WTC11 (cell line): Measurements from ENCODE around the gene STYXL2. TPM values are rescaled to one million over a fixed set of nuclear protein-coding genes. Genes with fewer than 3 reads are reported as not detected.

Experiments
- ATAC-seq: fragments of 200-7000 bp; cut with Tn5 transposase; 2 replicates; pipeline ENCODE4 v1.10.0; 2021; ENCODE audit warnings: mild to moderate bottlenecking, moderate library complexity
- CTCF ChIA-PET: fragments of 300-600 bp; sonication (Branson Sonifier 250); formaldehyde crosslinking; loops from one replicate; lab custom pipeline; 2021; ENCODE audit warnings: antibody characterized with exemption; lab: Charles Lee
- POLR2A ChIA-PET: fragments of 350-600 bp; sonication (Branson Sonifier 250); formaldehyde crosslinking; loops from one replicate; lab custom pipeline; 2021; ENCODE audit warnings: antibody characterized with exemption; lab: Charles Lee
- DNase-seq: peaks from one replicate; pipeline ENCODE4 v3.0.0; 2021; ENCODE audit warnings: low spot score
- H3K27ac Mint-ChIP-seq: 2 replicates; pipeline ENCODE4 v1.8.0; 2021; ENCODE audit warnings: mixed read lengths
- H3K27me3 Mint-ChIP-seq: 2 replicates; pipeline ENCODE4 v1.8.0; 2021; ENCODE audit warnings: low read depth, mild to moderate bottlenecking, moderate library complexity, mixed read lengths
- H3K36me3 Mint-ChIP-seq: 2 replicates; pipeline ENCODE4 v1.8.0; 2021; ENCODE audit warnings: mixed read lengths
- H3K4me1 Mint-ChIP-seq: 2 replicates; pipeline ENCODE4 v1.8.0; 2022; ENCODE audit warnings: mixed read lengths
- H3K4me3 Mint-ChIP-seq: 2 replicates; pipeline ENCODE4 v1.8.0; 2021; ENCODE audit warnings: mild to moderate bottlenecking, moderate library complexity, mixed read lengths
- H3K9me3 Mint-ChIP-seq: 2 replicates; pipeline ENCODE4 v1.8.0; 2021; ENCODE audit warnings: mixed read lengths
- ATF1 ChIP-seq: sonication (generic); formaldehyde crosslinking; IDR thresholded peaks from 2 replicates; pipeline ENCODE4 v1.8.1; 2023; ENCODE audit warnings: mild to moderate bottlenecking, moderate library complexity, missing genetic modification reagents
- ATF2 ChIP-seq: sonication (generic); formaldehyde crosslinking; IDR thresholded peaks from 2 replicates; pipeline ENCODE4 v1.8.1; 2022; ENCODE audit warnings: low read depth, missing genetic modification reagents, borderline replicate concordance
- CBFB ChIP-seq: sonication (generic); formaldehyde crosslinking; IDR thresholded peaks from 2 replicates; pipeline ENCODE4 v1.8.1; 2022; ENCODE audit warnings: mild to moderate bottlenecking, low read depth, missing genetic modification reagents
- CDX4 ChIP-seq: fragments of 250-450 bp; sonication (Bioruptor Pico); IDR thresholded peaks from 2 replicates; pipeline ENCODE4 v1.9.0; 2021; ENCODE audit warnings: moderate library complexity, mild to moderate bottlenecking, inconsistent platforms, borderline replicate concordance
- GTF2I ChIP-seq: fragments of 250-450 bp; sonication (Bioruptor Pico); conservative IDR thresholded peaks from 2 replicates; pipeline ENCODE4 v1.4.0; 2021; ENCODE audit warnings: mild to moderate bottlenecking
- JAZF1 ChIP-seq: fragments of 250-450 bp; sonication (Bioruptor Pico); IDR thresholded peaks from 2 replicates; pipeline ENCODE4 v1.9.0; 2021; ENCODE audit warnings: moderate library complexity, mild to moderate bottlenecking, inconsistent platforms
- JUN ChIP-seq: sonication (generic); formaldehyde crosslinking; IDR thresholded peaks from 2 replicates; pipeline ENCODE4 v1.8.0; 2023; ENCODE audit warnings: mild to moderate bottlenecking, missing genetic modification reagents
- MAX ChIP-seq: sonication (generic); formaldehyde crosslinking; IDR thresholded peaks from 2 replicates; pipeline ENCODE4 v1.8.0; 2022; ENCODE audit warnings: mild to moderate bottlenecking, missing genetic modification reagents
- NFE2L1 ChIP-seq: sonication (generic); formaldehyde crosslinking; IDR thresholded peaks from 2 replicates; pipeline ENCODE4 v1.8.1; 2023; ENCODE audit warnings: missing genetic modification reagents
- NR2C2 ChIP-seq: sonication (generic); formaldehyde crosslinking; IDR thresholded peaks from 2 replicates; pipeline ENCODE4 v1.8.0; 2022; ENCODE audit warnings: mild to moderate bottlenecking, missing genetic modification reagents
- TCF7 ChIP-seq: sonication (generic); formaldehyde crosslinking; IDR thresholded peaks from 2 replicates; pipeline ENCODE4 v1.8.0; 2022; ENCODE audit warnings: mild to moderate bottlenecking, low read depth, missing genetic modification reagents, moderate library complexity
- USF2 ChIP-seq: sonication (generic); formaldehyde crosslinking; IDR thresholded peaks from 2 replicates; pipeline ENCODE4 v1.8.1; 2023; ENCODE audit warnings: mild to moderate bottlenecking, missing genetic modification reagents, moderate library complexity
- ZBTB43 ChIP-seq: sonication (generic); formaldehyde crosslinking; IDR thresholded peaks from 2 replicates; pipeline ENCODE4 v1.8.1; 2023; ENCODE audit warnings: mild to moderate bottlenecking, missing genetic modification reagents
- ZNF281 ChIP-seq: sonication (generic); formaldehyde crosslinking; IDR thresholded peaks from 2 replicates; pipeline ENCODE4 v1.8.0; 2023; ENCODE audit warnings: mild to moderate bottlenecking, missing genetic modification reagents
- ZNF396 ChIP-seq: fragments of 250-450 bp; sonication (Bioruptor Pico); IDR thresholded peaks from 2 replicates; pipeline ENCODE4 v1.8.0; 2021; ENCODE audit warnings: mild to moderate bottlenecking, moderate library complexity, borderline replicate concordance
- ZNF425 ChIP-seq: fragments of 250-450 bp; sonication (Bioruptor Pico); conservative IDR thresholded peaks from 2 replicates; pipeline ENCODE4 v1.9.0; 2021; ENCODE audit warnings: mild to moderate bottlenecking
- ZNF532 ChIP-seq: fragments of 250-450 bp; sonication (Bioruptor Pico); IDR thresholded peaks from 2 replicates; pipeline ENCODE4 v1.9.0; 2021; ENCODE audit warnings: mild to moderate bottlenecking, borderline replicate concordance
- total RNA-seq: library from RNA; stranded (reverse); gene quantifications from 3 replicates; pipeline ENCODE4 v1.2.3, GENCODE V29; 2021

The STYXL2 gene
- total RNA-seq, 1 experiment from 2014 or later, result 0.59 TPM

- H3K27ac Mint-ChIP-seq, result no peak overlapping the region
- TF ChIP-seq ATF2 (CRISPR knock-in tag) (no peak), CDX4 (CRISPR knock-in tag) (no peak), ATF1 (CRISPR knock-in tag) (no peak), MAX (CRISPR knock-in tag) (no peak), JUN (CRISPR knock-in tag) (no peak), ZBTB43 (no peak), ZNF532 (no peak), JAZF1 (CRISPR knock-in tag) (no peak), ZNF396 (no peak), NFE2L1 (CRISPR knock-in tag) (no peak), ZNF425 (CRISPR knock-in tag) (no peak), ZNF281 (no peak), NR2C2 (CRISPR knock-in tag) (no peak), USF2 (CRISPR knock-in tag) (no peak), CBFB (CRISPR knock-in tag) (no peak), TCF7 (CRISPR knock-in tag) (no peak), GTF2I (no peak)
- ATAC-seq (no peak), DNase-seq (no peak)
- H3K4me1 Mint-ChIP-seq, result peaks cover 8% of the 10 kb centered on the region
- no peaks in the 10 kb centered on the region for H3K9me3 Mint-ChIP-seq
- H3K27me3 Mint-ChIP-seq, result peaks cover 5% of the 10 kb centered on the region
- ChIA-PET CTCF (interaction anchor here (3.6 kb wide), 1 partner anchor 137 kb away, joined by 11 read pairs; the partner anchor contains the start of gene POU2F1), POLR2A (no interaction called here)
- no peaks in the 10 kb centered on the region for H3K36me3 Mint-ChIP-seq
- H3K4me3 Mint-ChIP-seq, result no peak overlapping the region
Observed at GRCh38 chr1:167083871-167084270, 10.0 kb upstream of the STYXL2 start.
